Measurements from ENCODE around the gene MAPK1.

GRCh38 chr22:21791635-21792625 lies 75.5 kb downstream of the MAPK1 start:
- TF ChIP-seq, protein P1, sequence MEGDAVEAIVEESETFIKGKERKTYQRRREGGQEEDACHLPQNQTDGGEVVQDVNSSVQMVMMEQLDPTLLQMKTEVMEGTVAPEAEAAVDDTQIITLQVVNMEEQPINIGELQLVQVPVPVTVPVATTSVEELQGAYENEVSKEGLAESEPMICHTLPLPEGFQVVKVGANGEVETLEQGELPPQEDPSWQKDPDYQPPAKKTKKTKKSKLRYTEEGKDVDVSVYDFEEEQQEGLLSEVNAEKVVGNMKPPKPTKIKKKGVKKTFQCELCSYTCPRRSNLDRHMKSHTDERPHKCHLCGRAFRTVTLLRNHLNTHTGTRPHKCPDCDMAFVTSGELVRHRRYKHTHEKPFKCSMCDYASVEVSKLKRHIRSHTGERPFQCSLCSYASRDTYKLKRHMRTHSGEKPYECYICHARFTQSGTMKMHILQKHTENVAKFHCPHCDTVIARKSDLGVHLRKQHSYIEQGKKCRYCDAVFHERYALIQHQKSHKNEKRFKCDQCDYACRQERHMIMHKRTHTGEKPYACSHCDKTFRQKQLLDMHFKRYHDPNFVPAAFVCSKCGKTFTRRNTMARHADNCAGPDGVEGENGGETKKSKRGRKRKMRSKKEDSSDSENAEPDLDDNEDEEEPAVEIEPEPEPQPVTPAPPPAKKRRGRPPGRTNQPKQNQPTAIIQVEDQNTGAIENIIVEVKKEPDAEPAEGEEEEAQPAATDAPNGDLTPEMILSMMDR (IDR thresholded peaks at IDR 0.05; ENCODE audit: low read depth, low read length, poor library complexity, severe bottlenecking): no peak
- TF ChIP-seq EZH2phosphoT487 (IDR thresholded peaks at IDR 0.05; ENCODE audit: borderline replicate concordance, low read length): no peak

Data from DOHH2 (cell line).